GM23338 (cell line): ENCODE data around the gene MAGI1.

Experiments
- CREB1 ChIP-seq: fragments of 250-450 bp; sonication (Bioruptor Pico); IDR thresholded peaks from 2 replicates; pipeline ENCODE4 v1.5.0; 2020; ENCODE audit warnings: low read depth, mild to moderate bottlenecking, moderate library complexity
- EZH2 ChIP-seq: fragments of 200-600 bp; sonication (generic); IDR thresholded peaks from one replicate; pipeline ENCODE4 v1.8.0; 2017; ENCODE audit warnings: antibody characterized with exemption, mild to moderate bottlenecking, low read depth; ENCODE audit not compliant: unreplicated experiment
- EZH2phosphoT487 ChIP-seq: fragments of 200-600 bp; sonication (generic); IDR thresholded peaks from one replicate; pipeline ENCODE4 v1.8.1; 2018; ENCODE audit warnings: antibody characterized with exemption; ENCODE audit not compliant: unreplicated experiment
- JUNB ChIP-seq: IDR thresholded peaks from one replicate; pipeline ENCODE4 v1.6.1; 2016; ENCODE audit warnings: antibody characterized with exemption; ENCODE audit not compliant: unreplicated experiment
- NANOG ChIP-seq: IDR thresholded peaks from 2 replicates; pipeline ENCODE4 v1.6.1; 2016; ENCODE audit warnings: antibody characterized with exemption, borderline replicate concordance
- POLR2AphosphoS5 ChIP-seq: IDR thresholded peaks from 2 replicates; pipeline ENCODE4 v1.6.1; 2016; ENCODE audit warnings: antibody characterized with exemption, low read depth
- ZNF114 ChIP-seq: fragments of 250-450 bp; sonication (Bioruptor Pico); IDR thresholded peaks from 2 replicates; pipeline ENCODE4 v1.5.0; 2020; ENCODE audit warnings: mild to moderate bottlenecking, moderate library complexity
- ZNF331 ChIP-seq: fragments of 250-450 bp; sonication (Bioruptor Pico); IDR thresholded peaks from 2 replicates; pipeline ENCODE4 v1.5.0; 2020; ENCODE audit warnings: low read depth, mild to moderate bottlenecking, moderate library complexity
- TF ChIP-seq, protein P1 (sequence below), 2 experiments: fragments of 200-600 bp in 1 of 2; sonication (generic) in 1 of 2; conservative IDR thresholded peaks; 2 replicates each; pipeline versions ENCODE4 v1.5.1 to v1.6.1; 2016 to 2017; ENCODE audit warnings: antibody characterized with exemption in 2 of 2, low read depth in 2 of 2, mild to moderate bottlenecking in 2 of 2, moderate library complexity in 1 of 2
- TF ChIP-seq, protein P2 (sequence below): IDR thresholded peaks from 2 replicates; pipeline ENCODE4 v1.6.1; 2016; ENCODE audit warnings: antibody characterized with exemption
- TF ChIP-seq, protein P3 (sequence below): IDR thresholded peaks from one replicate; pipeline ENCODE4 v1.6.1; 2018; ENCODE audit warnings: antibody characterized with exemption; ENCODE audit not compliant: unreplicated experiment
- TF ChIP-seq, protein P4 (sequence below): fragments of 250-450 bp; sonication (Bioruptor Pico); IDR thresholded peaks from 2 replicates; pipeline ENCODE4 v1.5.0; 2020; ENCODE audit warnings: mild to moderate bottlenecking, moderate library complexity

DNA sequence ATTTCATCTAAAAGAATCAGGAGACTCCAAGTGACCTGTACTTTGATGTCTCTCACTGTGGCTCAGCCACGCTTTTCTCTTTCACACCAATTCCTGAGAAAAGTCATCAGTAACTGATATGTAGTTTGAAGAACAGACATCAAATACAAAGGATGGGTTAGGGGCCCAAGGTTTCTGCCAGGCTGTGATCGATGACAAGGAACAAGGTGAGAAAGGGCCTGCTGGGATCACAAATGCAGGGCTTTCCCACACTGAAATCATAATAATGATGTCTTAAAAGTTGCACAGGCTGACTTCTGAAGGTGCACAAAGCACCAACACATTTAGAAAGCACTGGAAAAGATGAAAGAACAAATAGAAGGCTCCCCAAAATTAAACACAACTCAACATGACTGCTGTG lies 396.9 kb downstream of the MAGI1 start:
- TF ChIP-seq, protein P1, sequence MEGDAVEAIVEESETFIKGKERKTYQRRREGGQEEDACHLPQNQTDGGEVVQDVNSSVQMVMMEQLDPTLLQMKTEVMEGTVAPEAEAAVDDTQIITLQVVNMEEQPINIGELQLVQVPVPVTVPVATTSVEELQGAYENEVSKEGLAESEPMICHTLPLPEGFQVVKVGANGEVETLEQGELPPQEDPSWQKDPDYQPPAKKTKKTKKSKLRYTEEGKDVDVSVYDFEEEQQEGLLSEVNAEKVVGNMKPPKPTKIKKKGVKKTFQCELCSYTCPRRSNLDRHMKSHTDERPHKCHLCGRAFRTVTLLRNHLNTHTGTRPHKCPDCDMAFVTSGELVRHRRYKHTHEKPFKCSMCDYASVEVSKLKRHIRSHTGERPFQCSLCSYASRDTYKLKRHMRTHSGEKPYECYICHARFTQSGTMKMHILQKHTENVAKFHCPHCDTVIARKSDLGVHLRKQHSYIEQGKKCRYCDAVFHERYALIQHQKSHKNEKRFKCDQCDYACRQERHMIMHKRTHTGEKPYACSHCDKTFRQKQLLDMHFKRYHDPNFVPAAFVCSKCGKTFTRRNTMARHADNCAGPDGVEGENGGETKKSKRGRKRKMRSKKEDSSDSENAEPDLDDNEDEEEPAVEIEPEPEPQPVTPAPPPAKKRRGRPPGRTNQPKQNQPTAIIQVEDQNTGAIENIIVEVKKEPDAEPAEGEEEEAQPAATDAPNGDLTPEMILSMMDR (conservative IDR thresholded peaks at IDR 0.05; ENCODE audit: low read depth in 2 of 2): no peak
- TF ChIP-seq, protein P2, sequence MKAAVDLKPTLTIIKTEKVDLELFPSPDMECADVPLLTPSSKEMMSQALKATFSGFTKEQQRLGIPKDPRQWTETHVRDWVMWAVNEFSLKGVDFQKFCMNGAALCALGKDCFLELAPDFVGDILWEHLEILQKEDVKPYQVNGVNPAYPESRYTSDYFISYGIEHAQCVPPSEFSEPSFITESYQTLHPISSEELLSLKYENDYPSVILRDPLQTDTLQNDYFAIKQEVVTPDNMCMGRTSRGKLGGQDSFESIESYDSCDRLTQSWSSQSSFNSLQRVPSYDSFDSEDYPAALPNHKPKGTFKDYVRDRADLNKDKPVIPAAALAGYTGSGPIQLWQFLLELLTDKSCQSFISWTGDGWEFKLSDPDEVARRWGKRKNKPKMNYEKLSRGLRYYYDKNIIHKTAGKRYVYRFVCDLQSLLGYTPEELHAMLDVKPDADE: no peak
- TF ChIP-seq, protein P3, sequence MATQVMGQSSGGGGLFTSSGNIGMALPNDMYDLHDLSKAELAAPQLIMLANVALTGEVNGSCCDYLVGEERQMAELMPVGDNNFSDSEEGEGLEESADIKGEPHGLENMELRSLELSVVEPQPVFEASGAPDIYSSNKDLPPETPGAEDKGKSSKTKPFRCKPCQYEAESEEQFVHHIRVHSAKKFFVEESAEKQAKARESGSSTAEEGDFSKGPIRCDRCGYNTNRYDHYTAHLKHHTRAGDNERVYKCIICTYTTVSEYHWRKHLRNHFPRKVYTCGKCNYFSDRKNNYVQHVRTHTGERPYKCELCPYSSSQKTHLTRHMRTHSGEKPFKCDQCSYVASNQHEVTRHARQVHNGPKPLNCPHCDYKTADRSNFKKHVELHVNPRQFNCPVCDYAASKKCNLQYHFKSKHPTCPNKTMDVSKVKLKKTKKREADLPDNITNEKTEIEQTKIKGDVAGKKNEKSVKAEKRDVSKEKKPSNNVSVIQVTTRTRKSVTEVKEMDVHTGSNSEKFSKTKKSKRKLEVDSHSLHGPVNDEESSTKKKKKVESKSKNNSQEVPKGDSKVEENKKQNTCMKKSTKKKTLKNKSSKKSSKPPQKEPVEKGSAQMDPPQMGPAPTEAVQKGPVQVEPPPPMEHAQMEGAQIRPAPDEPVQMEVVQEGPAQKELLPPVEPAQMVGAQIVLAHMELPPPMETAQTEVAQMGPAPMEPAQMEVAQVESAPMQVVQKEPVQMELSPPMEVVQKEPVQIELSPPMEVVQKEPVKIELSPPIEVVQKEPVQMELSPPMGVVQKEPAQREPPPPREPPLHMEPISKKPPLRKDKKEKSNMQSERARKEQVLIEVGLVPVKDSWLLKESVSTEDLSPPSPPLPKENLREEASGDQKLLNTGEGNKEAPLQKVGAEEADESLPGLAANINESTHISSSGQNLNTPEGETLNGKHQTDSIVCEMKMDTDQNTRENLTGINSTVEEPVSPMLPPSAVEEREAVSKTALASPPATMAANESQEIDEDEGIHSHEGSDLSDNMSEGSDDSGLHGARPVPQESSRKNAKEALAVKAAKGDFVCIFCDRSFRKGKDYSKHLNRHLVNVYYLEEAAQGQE: no peak
- TF ChIP-seq POLR2AphosphoS5 (no peak), EZH2 (no peak), EZH2phosphoT487 (no peak), NANOG (no peak), CREB1 (CRISPR knock-in tag) (no peak), JUNB (no peak), ZNF114 (no peak), ZNF331 (CRISPR knock-in tag) (no peak)
- TF ChIP-seq, protein P4, sequence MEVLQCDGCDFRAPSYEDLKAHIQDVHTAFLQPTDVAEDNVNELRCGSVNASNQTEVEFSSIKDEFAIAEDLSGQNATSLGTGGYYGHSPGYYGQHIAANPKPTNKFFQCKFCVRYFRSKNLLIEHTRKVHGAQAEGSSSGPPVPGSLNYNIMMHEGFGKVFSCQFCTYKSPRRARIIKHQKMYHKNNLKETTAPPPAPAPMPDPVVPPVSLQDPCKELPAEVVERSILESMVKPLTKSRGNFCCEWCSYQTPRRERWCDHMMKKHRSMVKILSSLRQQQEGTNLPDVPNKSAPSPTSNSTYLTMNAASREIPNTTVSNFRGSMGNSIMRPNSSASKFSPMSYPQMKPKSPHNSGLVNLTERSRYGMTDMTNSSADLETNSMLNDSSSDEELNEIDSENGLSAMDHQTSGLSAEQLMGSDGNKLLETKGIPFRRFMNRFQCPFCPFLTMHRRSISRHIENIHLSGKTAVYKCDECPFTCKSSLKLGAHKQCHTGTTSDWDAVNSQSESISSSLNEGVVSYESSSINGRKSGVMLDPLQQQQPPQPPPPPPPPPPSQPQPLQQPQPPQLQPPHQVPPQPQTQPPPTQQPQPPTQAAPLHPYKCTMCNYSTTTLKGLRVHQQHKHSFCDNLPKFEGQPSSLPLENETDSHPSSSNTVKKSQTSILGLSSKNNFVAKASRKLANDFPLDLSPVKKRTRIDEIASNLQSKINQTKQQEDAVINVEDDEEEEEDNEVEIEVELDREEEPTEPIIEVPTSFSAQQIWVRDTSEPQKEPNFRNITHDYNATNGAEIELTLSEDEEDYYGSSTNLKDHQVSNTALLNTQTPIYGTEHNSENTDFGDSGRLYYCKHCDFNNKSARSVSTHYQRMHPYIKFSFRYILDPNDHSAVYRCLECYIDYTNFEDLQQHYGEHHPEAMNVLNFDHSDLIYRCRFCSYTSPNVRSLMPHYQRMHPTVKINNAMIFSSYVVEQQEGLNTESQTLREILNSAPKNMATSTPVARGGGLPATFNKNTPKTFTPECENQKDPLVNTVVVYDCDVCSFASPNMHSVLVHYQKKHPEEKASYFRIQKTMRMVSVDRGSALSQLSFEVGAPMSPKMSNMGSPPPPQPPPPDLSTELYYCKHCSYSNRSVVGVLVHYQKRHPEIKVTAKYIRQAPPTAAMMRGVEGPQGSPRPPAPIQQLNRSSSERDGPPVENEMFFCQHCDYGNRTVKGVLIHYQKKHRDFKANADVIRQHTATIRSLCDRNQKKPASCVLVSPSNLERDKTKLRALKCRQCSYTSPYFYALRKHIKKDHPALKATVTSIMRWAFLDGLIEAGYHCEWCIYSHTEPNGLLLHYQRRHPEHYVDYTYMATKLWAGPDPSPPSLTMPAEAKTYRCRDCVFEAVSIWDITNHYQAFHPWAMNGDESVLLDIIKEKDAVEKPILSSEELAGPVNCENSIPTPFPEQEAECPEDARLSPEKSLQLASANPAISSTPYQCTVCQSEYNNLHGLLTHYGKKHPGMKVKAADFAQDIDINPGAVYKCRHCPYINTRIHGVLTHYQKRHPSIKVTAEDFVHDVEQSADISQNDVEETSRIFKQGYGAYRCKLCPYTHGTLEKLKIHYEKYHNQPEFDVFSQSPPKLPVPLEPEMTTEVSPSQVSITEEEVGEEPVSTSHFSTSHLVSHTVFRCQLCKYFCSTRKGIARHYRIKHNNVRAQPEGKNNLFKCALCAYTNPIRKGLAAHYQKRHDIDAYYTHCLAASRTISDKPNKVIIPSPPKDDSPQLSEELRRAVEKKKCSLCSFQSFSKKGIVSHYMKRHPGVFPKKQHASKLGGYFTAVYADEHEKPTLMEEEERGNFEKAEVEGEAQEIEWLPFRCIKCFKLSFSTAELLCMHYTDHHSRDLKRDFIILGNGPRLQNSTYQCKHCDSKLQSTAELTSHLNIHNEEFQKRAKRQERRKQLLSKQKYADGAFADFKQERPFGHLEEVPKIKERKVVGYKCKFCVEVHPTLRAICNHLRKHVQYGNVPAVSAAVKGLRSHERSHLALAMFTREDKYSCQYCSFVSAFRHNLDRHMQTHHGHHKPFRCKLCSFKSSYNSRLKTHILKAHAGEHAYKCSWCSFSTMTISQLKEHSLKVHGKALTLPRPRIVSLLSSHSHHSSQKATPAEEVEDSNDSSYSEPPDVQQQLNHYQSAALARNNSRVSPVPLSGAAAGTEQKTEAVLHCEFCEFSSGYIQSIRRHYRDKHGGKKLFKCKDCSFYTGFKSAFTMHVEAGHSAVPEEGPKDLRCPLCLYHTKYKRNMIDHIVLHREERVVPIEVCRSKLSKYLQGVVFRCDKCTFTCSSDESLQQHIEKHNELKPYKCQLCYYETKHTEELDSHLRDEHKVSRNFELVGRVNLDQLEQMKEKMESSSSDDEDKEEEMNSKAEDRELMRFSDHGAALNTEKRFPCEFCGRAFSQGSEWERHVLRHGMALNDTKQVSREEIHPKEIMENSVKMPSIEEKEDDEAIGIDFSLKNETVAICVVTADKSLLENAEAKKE: no peak
